KMS-11 (cell line): ENCODE results near the gene IL17D.

Source experiments
- H2AFZ ChIP-seq: fragments of 200-600 bp; sonication (generic); 2 replicates; pipeline ENCODE4 v1.6.1; 2016; ENCODE audit warnings: antibody characterized with exemption, mixed run types, low read depth
- H3K27ac ChIP-seq: fragments of 200-600 bp; sonication (generic); 2 replicates; pipeline ENCODE4 v1.6.1; 2016; ENCODE audit warnings: mild to moderate bottlenecking, mixed run types
- H3K27me3 ChIP-seq: fragments of 200-600 bp; sonication (generic); 2 replicates; pipeline ENCODE4 v1.6.1; 2017; ENCODE audit warnings: mild to moderate bottlenecking, low read depth, mixed run types, moderate library complexity; ENCODE audit not compliant: insufficient read depth
- H3K36me3 ChIP-seq: fragments of 200-600 bp; sonication (generic); 2 replicates; pipeline ENCODE4 v1.6.1; 2017; ENCODE audit warnings: mild to moderate bottlenecking, mixed run types; ENCODE audit not compliant: insufficient read depth
- H3K4me1 ChIP-seq: fragments of 200-600 bp; sonication (generic); 2 replicates; pipeline ENCODE4 v1.6.1; 2016; ENCODE audit warnings: mild to moderate bottlenecking, low read depth, mixed run types; ENCODE audit not compliant: poor library complexity, severe bottlenecking
- H3K4me2 ChIP-seq: fragments of 200-600 bp; sonication (generic); 2 replicates; pipeline ENCODE4 v1.7.0; 2016; ENCODE audit warnings: mild to moderate bottlenecking, mixed run types
- H3K4me3 ChIP-seq: fragments of 200-600 bp; sonication (generic); IDR thresholded peaks from 2 replicates; pipeline ENCODE4 v1.6.1; 2017; ENCODE audit warnings: low read depth, low read length, mixed read lengths; ENCODE audit not compliant: insufficient read depth
- H3K79me2 ChIP-seq: fragments of 200-600 bp; sonication (generic); 2 replicates; pipeline ENCODE4 v1.6.1; 2016; ENCODE audit warnings: low read depth, mixed run types; ENCODE audit not compliant: insufficient read depth
- H3K9ac ChIP-seq: fragments of 200-600 bp; sonication (generic); 2 replicates; pipeline ENCODE4 v1.6.1; 2016; ENCODE audit warnings: mild to moderate bottlenecking, mixed run types
- H4K20me1 ChIP-seq: fragments of 200-600 bp; sonication (generic); 2 replicates; pipeline ENCODE4 v1.6.1; 2016; ENCODE audit warnings: mild to moderate bottlenecking, mixed run types; ENCODE audit not compliant: insufficient read depth
- CTCF ChIP-seq: fragments of 200-600 bp; sonication (generic); conservative IDR thresholded peaks from 2 replicates; pipeline ENCODE4 v1.6.1; 2017; ENCODE audit warnings: low read depth, mild to moderate bottlenecking, antibody characterized with exemption, low read length, moderate library complexity, mixed read lengths

The IL17D gene, protein sequence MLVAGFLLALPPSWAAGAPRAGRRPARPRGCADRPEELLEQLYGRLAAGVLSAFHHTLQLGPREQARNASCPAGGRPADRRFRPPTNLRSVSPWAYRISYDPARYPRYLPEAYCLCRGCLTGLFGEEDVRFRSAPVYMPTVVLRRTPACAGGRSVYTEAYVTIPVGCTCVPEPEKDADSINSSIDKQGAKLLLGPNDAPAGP

GRCh38 chr13:20702915-20703779, at the start of gene IL17D:
Gene IL17D (plus strand): TSS chr13:20703699. CDS start chr13:20704002, 303 bp downstream.
- peak within 1 kb of the TSS; percentile 49; the same call in 1 of the 2 replicates for H3K9ac ChIP-seq
- no peak within 1 kb of the TSS for H3K27ac ChIP-seq

GRCh38 chr13:20654156-20654555, 49.3 kb upstream of the IL17D start:
- H4K20me1 ChIP-seq, result no peaks in the 10 kb centered on the region
- H3K4me2 ChIP-seq, result no peak overlapping the region
- no peak for TF ChIP-seq CTCF
- no peak overlapping the region for H3K27ac ChIP-seq
- no peaks in the 10 kb centered on the region for H3K36me3 ChIP-seq
- no peak overlapping the region for H3K9ac ChIP-seq
- H3K79me2 ChIP-seq, result no peaks in the 10 kb centered on the region
- no peak overlapping the region for H2AFZ ChIP-seq
- no peaks in the 10 kb centered on the region for H3K4me1 ChIP-seq
- no peak overlapping the region for H3K4me3 ChIP-seq
- H3K27me3 ChIP-seq, result no peaks in the 10 kb centered on the region

More at GRCh38 chr13:20702915-20703779, at the start of gene IL17D:
- Histone ChIP-seq H2AFZ (peak within 1 kb of the TSS; percentile 86), H4K20me1 (no peaks in the 10 kb centered on the region), H3K27me3 (no peaks in the 10 kb centered on the region), H3K79me2 (no peaks in the 10 kb centered on the region), H3K4me3 (no peak within 1 kb of the TSS), H3K4me1 (peaks cover 12% of the 10 kb centered on the region), H3K4me2 (peak within 1 kb of the TSS; percentile 76), H3K36me3 (no peaks in the 10 kb centered on the region)
- TF ChIP-seq CTCF, result no peak

GRCh38 chr13:20658451-20659040, 45.0 kb upstream of the IL17D start:
- Histone ChIP-seq H3K27ac (no peak overlapping the region), H4K20me1 (no peaks in the 10 kb centered on the region), H3K4me1 (no peaks in the 10 kb centered on the region), H2AFZ (no peak overlapping the region), H3K36me3 (no peaks in the 10 kb centered on the region), H3K27me3 (no peaks in the 10 kb centered on the region), H3K4me3 (no peak overlapping the region), H3K4me2 (no peak overlapping the region), H3K9ac (no peak overlapping the region), H3K79me2 (no peaks in the 10 kb centered on the region)
- no peak for TF ChIP-seq CTCF

GRCh38 chr13:20664351-20664750, 39.1 kb upstream of the IL17D start:
- Histone ChIP-seq H3K27ac (no peak overlapping the region), H3K36me3 (no peaks in the 10 kb centered on the region), H3K4me2 (no peak overlapping the region), H3K9ac (no peak overlapping the region), H4K20me1 (no peaks in the 10 kb centered on the region), H3K79me2 (no peaks in the 10 kb centered on the region), H3K27me3 (no peaks in the 10 kb centered on the region), H3K4me3 (no peak overlapping the region), H3K4me1 (no peaks in the 10 kb centered on the region), H2AFZ (no peak overlapping the region)
- TF ChIP-seq CTCF, result no peak
